Adrenal gland (tissue), 5 donors: ENCODE measurements around the gene CUEDC2.

ENCODE experiments used
- POLR2A ChIP-seq, 2 donors: fragments of 450-650 bp; IDR thresholded peaks; one replicate each; pipeline ENCODE4 v1.6.1; 2017; ENCODE audit warnings: antibody characterized with exemption in 2 of 2, mild to moderate bottlenecking in 2 of 2, moderate library complexity in 1 of 2
- TF ChIP-seq, protein P1 (sequence below), 6 experiments: fragments of 450-650 bp in 4 of 6; fragments of 200-600 bp in 2 of 6; sonication (generic) in 1 of 6; IDR thresholded peaks; 1 replicate in 5 of 6; 2 replicates in 1 of 6; pipeline versions ENCODE4 v1.5.1 to v1.8.0; 2016 to 2021; ENCODE audit warnings: antibody characterized with exemption in 6 of 6, mild to moderate bottlenecking in 2 of 6, moderate library complexity in 1 of 6
- donor health status: DM: no; HTN: no; CAD: no.

DNA sequence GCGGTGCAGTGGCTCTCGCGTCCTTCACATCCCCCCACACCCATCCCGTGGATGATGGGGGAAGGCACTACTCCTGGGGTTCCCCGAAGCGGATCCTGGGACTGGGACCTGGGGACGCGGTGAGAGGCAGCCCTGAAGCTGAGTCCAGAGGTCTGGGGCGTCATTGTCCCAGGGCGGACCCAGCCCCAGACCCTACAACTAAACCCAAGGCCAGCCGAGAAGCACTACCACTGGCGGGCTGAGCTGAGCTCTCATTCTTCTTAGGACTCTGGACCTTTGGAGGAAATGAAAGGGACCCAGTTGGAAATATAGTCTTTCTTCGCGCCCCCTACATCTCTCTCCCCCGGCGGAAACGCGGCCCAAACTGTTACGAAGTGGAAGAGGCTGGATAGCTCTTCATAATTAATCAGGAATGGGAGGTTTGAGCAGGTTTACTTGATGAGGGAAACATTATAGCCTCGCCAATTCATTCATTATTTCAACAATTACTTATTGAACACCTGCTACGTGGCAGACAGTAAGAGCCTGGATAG, 12.1 kb downstream of the CUEDC2 start:
- TF ChIP-seq, protein P1, sequence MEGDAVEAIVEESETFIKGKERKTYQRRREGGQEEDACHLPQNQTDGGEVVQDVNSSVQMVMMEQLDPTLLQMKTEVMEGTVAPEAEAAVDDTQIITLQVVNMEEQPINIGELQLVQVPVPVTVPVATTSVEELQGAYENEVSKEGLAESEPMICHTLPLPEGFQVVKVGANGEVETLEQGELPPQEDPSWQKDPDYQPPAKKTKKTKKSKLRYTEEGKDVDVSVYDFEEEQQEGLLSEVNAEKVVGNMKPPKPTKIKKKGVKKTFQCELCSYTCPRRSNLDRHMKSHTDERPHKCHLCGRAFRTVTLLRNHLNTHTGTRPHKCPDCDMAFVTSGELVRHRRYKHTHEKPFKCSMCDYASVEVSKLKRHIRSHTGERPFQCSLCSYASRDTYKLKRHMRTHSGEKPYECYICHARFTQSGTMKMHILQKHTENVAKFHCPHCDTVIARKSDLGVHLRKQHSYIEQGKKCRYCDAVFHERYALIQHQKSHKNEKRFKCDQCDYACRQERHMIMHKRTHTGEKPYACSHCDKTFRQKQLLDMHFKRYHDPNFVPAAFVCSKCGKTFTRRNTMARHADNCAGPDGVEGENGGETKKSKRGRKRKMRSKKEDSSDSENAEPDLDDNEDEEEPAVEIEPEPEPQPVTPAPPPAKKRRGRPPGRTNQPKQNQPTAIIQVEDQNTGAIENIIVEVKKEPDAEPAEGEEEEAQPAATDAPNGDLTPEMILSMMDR (IDR thresholded peaks at IDR 0.05) = no peak
- peak in 1 of 2 donors; percentile 40 for TF ChIP-seq POLR2A (IDR thresholded peaks at IDR 0.05)
